Small intestine (tissue), 16 donors: Measurements from ENCODE around the gene CYREN. TPM values are rescaled to one million over a fixed set of nuclear protein-coding genes. Genes with fewer than 3 reads are reported as not detected.
"Not testable (repeated sequence)": the region's sequence is repeated elsewhere in the genome, so short reads cannot be mapped to it uniquely, and the experiment has no call there.

Source experiments
- DNase-seq, 2 donors: peaks; one replicate each; pipeline versions ENCODE4 v3.0.0 to v3.0.0-alpha.2; 2013
- FAIRE-seq: peaks from 2 replicates; lab custom pipeline; 2012; peaks lifted over from hg19 to GRCh38; lab: Jason Lieb, UNC
- H3K27ac ChIP-seq, 3 donors: one replicate each; pipeline ENCODE4 v1.5.1; 2013; ENCODE audit warnings: low read length in 2 of 3, mild to moderate bottlenecking in 2 of 3, control low read depth in 1 of 3, inconsistent platforms in 1 of 3, low read depth in 1 of 3, moderate library complexity in 1 of 3
- H3K27me3 ChIP-seq, 3 donors: one replicate each; pipeline ENCODE4 v1.6.1; 2013; ENCODE audit warnings: low read length in 3 of 3, inconsistent platforms in 1 of 3; ENCODE audit not compliant: control insufficient read depth in 3 of 3, insufficient read depth in 3 of 3
- H3K36me3 ChIP-seq, 3 donors: one replicate each; pipeline ENCODE4 v1.6.1; 2013; ENCODE audit warnings: low read length in 3 of 3, inconsistent platforms in 1 of 3, low read depth in 1 of 3, mild to moderate bottlenecking in 1 of 3, moderate library complexity in 1 of 3; ENCODE audit not compliant: control insufficient read depth in 3 of 3, insufficient read depth in 2 of 3
- H3K4me1 ChIP-seq, 3 donors: one replicate each; pipeline ENCODE4 v1.6.1; 2013; ENCODE audit warnings: low read length in 2 of 3, inconsistent platforms in 1 of 3, low read depth in 1 of 3, mild to moderate bottlenecking in 1 of 3, moderate library complexity in 1 of 3; ENCODE audit not compliant: control insufficient read depth in 3 of 3, insufficient read depth in 2 of 3
- H3K4me3 ChIP-seq, 3 donors: one replicate each; pipeline ENCODE4 v1.5.1; 2013; ENCODE audit warnings: low read length in 3 of 3, control low read depth in 1 of 3, inconsistent platforms in 1 of 3, low read depth in 1 of 3, mild to moderate bottlenecking in 1 of 3, moderate library complexity in 1 of 3
- H3K9me3 ChIP-seq, 2 donors: one replicate each; pipeline ENCODE4 v1.6.1; 2013; ENCODE audit warnings: low read depth in 1 of 2, low read length in 1 of 2; ENCODE audit not compliant: control insufficient read depth in 2 of 2, insufficient read depth in 1 of 2
- WGBS, 3 donors: extraction: QIAGEN DNeasy Blood & Tissue Kit; methylation state at CpG; one replicate each; pipeline ENCODE4 v1.1.7; 2013; 5-methylcytosine and 5-hydroxymethylcytosine counted together
- long read RNA-seq, 10 donors: transcript quantifications; one replicate each; lab custom pipeline, GENCODE V29; 2026
- polyA plus RNA-seq, 4 donors: library from polyadenylated mRNA; stranded (reverse) in 3 of 4; unstranded in 1 of 4; fragments of 200-250 nt in 3 of 4; fragments of 120-200 nt in 1 of 4; gene quantifications; one replicate each; pipeline versions ENCODE4 v1.2.1 to v1.2.3, GENCODE V29; 2013
- donor health status: healthy with polysubstance abuse.
- donor health status: control.
- donor health status: control.
- donor health status: Bipolar disorder and iron deficiency.
- donor health status: healthy.

The CYREN gene
- 10 to 100 TPM; 26.6 to 33.8 (median 28.9) TPM for polyA plus RNA-seq
- long read RNA-seq, donor 1, transcript CYREN-202 (4 exons, 1,738 nt), result major isoform, 8 of 29 reads
- long read RNA-seq, donor 1, partial matches to known transcripts, result 6 of 29 reads
- long read RNA-seq, donor 1, other reads (novel, unspliced or antisense), result 9 of 29 reads
- long read RNA-seq, donor 2, partial matches to known transcripts, result 0 of 4 reads
- long read RNA-seq, donor 2, other reads (novel, unspliced or antisense), result 0 of 4 reads
- long read RNA-seq, donor 3, partial matches to known transcripts, result 0 of 5 reads
- long read RNA-seq, donor 3, other reads (novel, unspliced or antisense), result 0 of 5 reads
- long read RNA-seq, donor 4, result 0 reads
- long read RNA-seq, donor 5, partial matches to known transcripts, result 0 of 1 reads
- long read RNA-seq, donor 5, other reads (novel, unspliced or antisense), result 0 of 1 reads
- long read RNA-seq, donor 6, result 0 reads
- long read RNA-seq, donor 7, transcript CYREN-210 (2 exons, 578 nt), result major isoform, 5 of 9 reads
- long read RNA-seq, donor 7, partial matches to known transcripts, result 0 of 9 reads
- long read RNA-seq, donor 7, other reads (novel, unspliced or antisense), result 0 of 9 reads
- long read RNA-seq, donor 8, result 0 reads
- long read RNA-seq, donor 9, result 0 reads
- long read RNA-seq, donor 10, partial matches to known transcripts, result 0 of 3 reads
- long read RNA-seq, donor 10, other reads (novel, unspliced or antisense), result 0 of 3 reads

GRCh38 chr7:135170274-135170997 is at the start of gene CYREN:
TSS of gene CYREN (minus strand) at chr7:135170707. CDS start at chr7:135168922, 1,785 bp downstream.
- FAIRE-seq (no peak), DNase-seq (peak; percentile 94 to 96)
- WGBS, 3 donors, result 0% methylated on average over 49 to 77 of the region's 77 CpGs
- Histone ChIP-seq H3K27me3 (no peaks in the 10 kb centered on the region), H3K4me1 (peaks cover 1 to 15% (median 7%) of the 10 kb centered on the region in 3 donors), H3K4me3 (peak within 1 kb of the TSS; percentile 86 to 92 (median 88)), H3K9me3 (no peaks in the 10 kb centered on the region), H3K27ac (peak within 1 kb of the TSS; percentile 97 to 99 (median 98)), H3K36me3 (peaks cover 5 to 33% (median 6%) of the 10 kb centered on the region in 3 donors)

GRCh38 chr7:135217645-135218509 is 47.4 kb upstream of the CYREN start:
- H3K27ac ChIP-seq, result peak overlapping the region in 1 of 3 donors; percentile 35
- H3K36me3 ChIP-seq, result no peaks in the 10 kb centered on the region
- H3K27me3 ChIP-seq, result peaks cover 0 to 45% (median 0%) of the 10 kb centered on the region in 3 donors
- H3K4me3 ChIP-seq, result no peak overlapping the region
- no peak for FAIRE-seq
- WGBS, 3 donors, result 21 to 73% (median 39%) methylated on average over 5 of the region's 5 CpGs
- DNase-seq, result peak; percentile 79 to 82
- peaks cover 0 to 5% (median 3%) of the 10 kb centered on the region in 3 donors for H3K4me1 ChIP-seq
- H3K9me3 ChIP-seq, result peaks cover 0 to 6% of the 10 kb centered on the region in 2 donors

- no peak for DNase-seq
- H3K4me1 ChIP-seq, result peaks cover 0 to 5% (median 3%) of the 10 kb centered on the region in 3 donors
- peaks cover 0 to 48% (median 0%) of the 10 kb centered on the region in 3 donors for H3K27me3 ChIP-seq
- H3K36me3 ChIP-seq, result no peaks in the 10 kb centered on the region
- peaks cover 0 to 3% of the 10 kb centered on the region in 2 donors for H3K9me3 ChIP-seq
- no peak overlapping the region for H3K4me3 ChIP-seq
- FAIRE-seq, result no peak
- WGBS, 3 donors, result 80 to 92% (median 81%) methylated on average over 3 of the region's 3 CpGs
- H3K27ac ChIP-seq, result no peak overlapping the region
Observed at GRCh38 chr7:135215698-135216097, 45.2 kb upstream of the CYREN start.

GRCh38 chr7:135215180-135215579 is 44.7 kb upstream of the CYREN start:
- peaks cover 0 to under 1% of the 10 kb centered on the region in 2 donors for H3K9me3 ChIP-seq

DNA sequence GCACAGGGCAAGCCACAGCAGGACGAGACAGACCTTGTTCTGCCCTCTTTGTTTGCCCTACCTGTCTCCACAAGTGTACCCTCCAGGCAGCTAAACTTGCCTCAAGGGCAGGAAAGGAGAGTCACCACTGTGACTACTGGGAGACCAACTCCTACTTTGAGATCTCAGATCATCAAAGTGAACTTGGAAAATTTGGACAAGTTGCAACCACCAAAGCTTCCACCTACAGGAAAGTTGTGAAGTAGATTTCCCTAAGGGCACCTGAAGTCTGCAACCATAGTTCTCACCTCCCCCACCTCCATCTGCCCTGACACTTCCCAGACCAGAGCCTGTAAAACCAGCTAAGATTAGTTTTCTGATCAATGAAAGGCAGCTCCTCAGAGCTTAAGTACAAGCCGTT is 43.3 kb upstream of the CYREN start:
- no peak overlapping the region for H3K4me3 ChIP-seq
- no peak for FAIRE-seq
- no peaks in the 10 kb centered on the region for H3K36me3 ChIP-seq
- H3K27me3 ChIP-seq, result peaks cover 0 to 37% (median 0%) of the 10 kb centered on the region in 3 donors
- H3K9me3 ChIP-seq, result no peaks in the 10 kb centered on the region
- no peak overlapping the region for H3K27ac ChIP-seq
- WGBS, 3 donors, result 59 to 76% (median 75%) methylated on average over 2 of the region's 2 CpGs
- DNase-seq, result no peak
- peaks cover 0 to 6% (median 5%) of the 10 kb centered on the region in 3 donors for H3K4me1 ChIP-seq

More at GRCh38 chr7:135215180-135215579, 44.7 kb upstream of the CYREN start:
- Histone ChIP-seq H3K36me3 (no peaks in the 10 kb centered on the region), H3K4me3 (no peak overlapping the region), H3K27me3 (peaks cover 0 to 46% (median 0%) of the 10 kb centered on the region in 3 donors), H3K4me1 (peaks cover 0 to 6% (median 5%) of the 10 kb centered on the region in 3 donors), H3K27ac (no peak overlapping the region)
- WGBS, 3 donors, result 87 to 98% (median 91%) methylated on average over 4 of the region's 4 CpGs
- FAIRE-seq (no peak), DNase-seq (no peak)

DNA sequence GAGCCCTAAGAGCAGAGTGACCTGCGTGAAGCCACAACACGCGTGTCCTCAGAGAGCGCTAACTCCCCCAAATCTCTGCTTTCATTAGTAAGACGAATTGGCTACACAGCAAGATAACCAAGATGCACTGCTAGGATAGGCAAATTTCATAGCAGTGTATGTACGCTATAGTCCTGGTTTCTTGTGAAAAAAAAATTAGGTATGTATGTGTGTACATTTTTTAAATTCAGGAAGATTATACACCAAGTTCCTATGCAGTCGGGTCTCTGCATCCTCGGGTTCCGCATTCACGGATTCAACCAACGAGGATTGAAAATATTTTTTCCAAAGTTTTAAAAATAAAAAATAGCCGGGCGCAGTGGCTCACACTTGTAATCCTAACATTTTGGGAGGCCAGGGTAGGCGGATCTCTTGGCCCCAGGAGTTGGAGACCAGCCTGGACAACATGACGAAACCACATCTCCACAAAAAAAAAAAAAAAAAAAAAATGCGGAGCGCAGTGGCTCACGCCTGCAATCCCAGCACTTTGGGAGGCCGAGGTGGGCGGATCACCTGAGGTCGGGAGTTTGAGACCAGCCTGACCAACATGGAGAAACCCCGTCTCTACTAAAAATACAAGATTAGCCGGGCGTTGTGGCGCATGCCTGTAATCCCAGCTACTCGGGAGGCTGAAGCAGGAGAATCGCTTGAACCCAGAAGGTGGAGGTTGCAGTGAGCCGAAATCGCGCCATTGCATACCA is 41.6 kb upstream of the CYREN start:
- 53 to 59% (median 56%) methylated on average over 28 to 30 of the region's 30 CpGs for WGBS, 3 donors
- H3K27me3 ChIP-seq, result peaks cover 0 to 31% (median 0%) of the 10 kb centered on the region in 3 donors
- H3K4me3 ChIP-seq, result peak overlapping the region in 2 of 3 donors; percentile 52 to 73
- FAIRE-seq, DNase-seq, H3K9me3 ChIP-seq, H3K36me3 ChIP-seq, H3K4me1 ChIP-seq: not testable (repeated sequence)
- peak overlapping the region in 2 of 3 donors; percentile 69 to 91 for H3K27ac ChIP-seq
